Calu3 (cell line): ENCODE measurements around the gene RNF121. TPM values are rescaled to one million over a fixed set of nuclear protein-coding genes. Genes with fewer than 3 reads are reported as not detected.

ENCODE experiments used
- BruUV-seq: library from RNA; stranded (reverse); fragments of 400-500 nt; replicated peaks from 2 replicates; lab custom pipeline; 2021; lab: Mats Ljungman, UMichigan
- CTCF ChIA-PET: fragments of 300-600 bp; sonication (Branson Sonifier 250); formaldehyde crosslinking; loops from one replicate; lab custom pipeline; 2022; ENCODE audit warnings: antibody characterized with exemption; lab: Charles Lee
- DNase-seq: peaks from one replicate; pipeline ENCODE4 v3.0.0; 2022
- H3K27ac Mint-ChIP-seq: one replicate; pipeline ENCODE4 v1.8.0; 2022; ENCODE audit warnings: mixed read lengths; ENCODE audit not compliant: unreplicated experiment
- H3K27me3 Mint-ChIP-seq: one replicate; pipeline ENCODE4 v1.8.0; 2022; ENCODE audit warnings: mixed read lengths; ENCODE audit not compliant: unreplicated experiment
- H3K36me3 Mint-ChIP-seq: one replicate; pipeline ENCODE4 v1.8.0; 2022; ENCODE audit warnings: mild to moderate bottlenecking, moderate library complexity, mixed read lengths; ENCODE audit not compliant: insufficient read depth, unreplicated experiment
- H3K4me1 Mint-ChIP-seq: one replicate; pipeline ENCODE4 v1.8.0; 2022; ENCODE audit warnings: mild to moderate bottlenecking, low read depth, mixed read lengths; ENCODE audit not compliant: unreplicated experiment
- H3K4me3 Mint-ChIP-seq: one replicate; pipeline ENCODE4 v1.8.0; 2022; ENCODE audit warnings: mild to moderate bottlenecking, low read depth, moderate library complexity, mixed read lengths; ENCODE audit not compliant: unreplicated experiment
- H3K9me3 Mint-ChIP-seq: one replicate; pipeline ENCODE4 v1.8.0; 2022; ENCODE audit warnings: low read depth, mixed read lengths; ENCODE audit not compliant: unreplicated experiment
- intact Hi-C: fragments of 100-400 bp; cut with micrococcal nuclease; formaldehyde crosslinking; loops from one replicate; pipeline ENCODE4 v1.10.0; 2022; ENCODE audit not compliant: unreplicated experiment
- total RNA-seq: library from RNA; stranded (reverse); gene quantifications from 2 replicates; pipeline ENCODE4 v1.2.3, GENCODE V29; 2022
- TF ChIP-seq, protein P1 (sequence below): fragments of 200-600 bp; IDR thresholded peaks from one replicate; pipeline ENCODE4 v1.8.0; 2022; ENCODE audit warnings: antibody characterized with exemption; ENCODE audit not compliant: unreplicated experiment

RNF121 gene
- total RNA-seq, 1 experiment from 2014 or later, result 51.7 TPM

DNA sequence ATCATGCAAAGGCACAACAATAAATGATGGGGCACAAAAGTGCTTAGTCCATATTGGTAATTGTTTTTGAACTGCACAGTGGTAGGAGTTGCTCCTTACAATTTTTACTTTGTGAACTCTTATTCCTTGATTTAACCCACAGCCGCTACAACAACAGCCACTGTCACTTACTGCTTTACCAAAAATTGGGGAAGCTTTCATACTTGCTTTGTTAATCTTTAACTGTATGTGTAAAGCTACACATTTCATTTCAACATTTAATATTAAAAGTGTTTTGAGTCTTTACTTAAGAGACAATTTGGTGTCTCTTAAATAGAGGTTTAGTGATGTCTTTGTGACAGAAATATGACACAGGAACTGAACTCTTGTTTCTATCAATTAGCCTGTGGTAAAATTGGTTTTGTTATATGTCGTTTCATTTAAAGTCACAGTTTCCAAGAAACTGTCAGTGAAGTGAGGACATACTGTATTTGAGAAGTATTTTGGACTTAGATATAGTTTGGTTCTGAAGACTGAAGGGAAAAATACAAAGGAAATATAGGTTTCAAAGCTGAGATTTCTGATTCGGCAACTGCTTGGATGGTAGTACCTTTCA, 63.4 kb downstream of the RNF121 start:
- CTCF ChIA-PET, result no interaction called here
- intact Hi-C loops, result no loop called here
- Mint-ChIP-seq H3K9me3 (no peaks in the 10 kb centered on the region), H3K36me3 (no peaks in the 10 kb centered on the region), H3K4me3 (no peak overlapping the region), H3K27me3 (no peaks in the 10 kb centered on the region), H3K4me1 (no peaks in the 10 kb centered on the region), H3K27ac (no peak overlapping the region)
- no TSS peak for BruUV-seq
- DNase-seq, result no peak
- TF ChIP-seq, protein P1, sequence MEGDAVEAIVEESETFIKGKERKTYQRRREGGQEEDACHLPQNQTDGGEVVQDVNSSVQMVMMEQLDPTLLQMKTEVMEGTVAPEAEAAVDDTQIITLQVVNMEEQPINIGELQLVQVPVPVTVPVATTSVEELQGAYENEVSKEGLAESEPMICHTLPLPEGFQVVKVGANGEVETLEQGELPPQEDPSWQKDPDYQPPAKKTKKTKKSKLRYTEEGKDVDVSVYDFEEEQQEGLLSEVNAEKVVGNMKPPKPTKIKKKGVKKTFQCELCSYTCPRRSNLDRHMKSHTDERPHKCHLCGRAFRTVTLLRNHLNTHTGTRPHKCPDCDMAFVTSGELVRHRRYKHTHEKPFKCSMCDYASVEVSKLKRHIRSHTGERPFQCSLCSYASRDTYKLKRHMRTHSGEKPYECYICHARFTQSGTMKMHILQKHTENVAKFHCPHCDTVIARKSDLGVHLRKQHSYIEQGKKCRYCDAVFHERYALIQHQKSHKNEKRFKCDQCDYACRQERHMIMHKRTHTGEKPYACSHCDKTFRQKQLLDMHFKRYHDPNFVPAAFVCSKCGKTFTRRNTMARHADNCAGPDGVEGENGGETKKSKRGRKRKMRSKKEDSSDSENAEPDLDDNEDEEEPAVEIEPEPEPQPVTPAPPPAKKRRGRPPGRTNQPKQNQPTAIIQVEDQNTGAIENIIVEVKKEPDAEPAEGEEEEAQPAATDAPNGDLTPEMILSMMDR, result no peak

DNA sequence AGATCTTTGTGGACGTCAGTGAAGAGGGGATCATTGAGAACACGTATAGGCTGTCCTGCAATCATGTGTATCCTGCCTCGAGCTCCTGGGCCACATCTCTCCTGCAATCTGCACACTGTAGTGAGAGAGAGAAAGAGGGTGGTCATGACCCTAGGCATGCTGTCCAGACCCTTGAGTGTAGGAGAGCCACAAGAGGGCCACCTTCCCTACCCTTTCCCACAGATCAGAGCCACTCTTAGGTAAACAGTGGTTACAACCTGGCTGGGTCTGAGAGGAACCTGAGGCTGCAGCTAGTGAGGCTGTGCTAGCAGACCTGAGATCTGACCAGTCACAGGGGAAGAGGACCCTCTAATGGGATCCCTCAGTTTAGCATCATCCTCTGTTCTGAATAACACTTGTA, 65.9 kb downstream of the RNF121 start:
- no peak for DNase-seq
- intact Hi-C loops, result no loop called here
- no TSS peak for BruUV-seq
- Mint-ChIP-seq H3K36me3 (peaks cover 5% of the 10 kb centered on the region), H3K9me3 (no peaks in the 10 kb centered on the region), H3K27me3 (no peaks in the 10 kb centered on the region), H3K27ac (no peak overlapping the region), H3K4me1 (no peaks in the 10 kb centered on the region), H3K4me3 (no peak overlapping the region)
- CTCF ChIA-PET, result no interaction called here
- TF ChIP-seq, protein P1, result no peak

DNA sequence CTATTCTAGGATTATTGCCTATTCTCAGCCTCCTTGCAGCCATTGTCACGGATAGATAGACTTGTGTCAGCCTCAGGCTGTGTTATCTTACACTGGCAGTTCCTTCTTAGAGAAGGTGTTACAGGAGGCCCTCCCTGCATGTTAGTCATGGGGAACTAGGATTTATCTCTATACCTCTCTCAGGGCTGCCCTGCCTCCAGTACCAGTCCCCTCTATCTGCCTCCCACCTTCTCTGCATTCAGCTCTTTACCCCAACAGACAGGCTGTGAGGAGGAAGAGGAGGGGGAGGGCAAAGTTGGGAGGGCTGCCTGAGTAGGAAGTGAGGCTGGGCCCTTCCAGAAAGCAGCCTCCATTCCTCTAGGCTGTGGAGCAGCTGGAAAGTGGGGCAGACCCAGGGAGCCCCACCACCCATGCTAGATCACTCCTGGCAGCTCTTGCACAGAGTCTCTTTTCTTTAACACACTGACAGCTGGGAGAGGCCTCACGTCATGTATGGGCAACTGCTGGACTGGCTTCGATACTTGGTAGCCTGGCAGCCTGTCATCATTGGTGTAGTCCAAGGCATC, 67.0 kb downstream of the RNF121 start:
- CTCF ChIA-PET, result no interaction called here
- Mint-ChIP-seq H3K4me3 (no peak overlapping the region), H3K27me3 (no peaks in the 10 kb centered on the region), H3K4me1 (no peaks in the 10 kb centered on the region), H3K27ac (no peak overlapping the region), H3K9me3 (no peaks in the 10 kb centered on the region), H3K36me3 (peaks cover 5% of the 10 kb centered on the region)
- intact Hi-C loops, result no loop called here
- DNase-seq, result no peak
- TF ChIP-seq, protein P1, result no peak
- BruUV-seq, result no TSS peak

DNA sequence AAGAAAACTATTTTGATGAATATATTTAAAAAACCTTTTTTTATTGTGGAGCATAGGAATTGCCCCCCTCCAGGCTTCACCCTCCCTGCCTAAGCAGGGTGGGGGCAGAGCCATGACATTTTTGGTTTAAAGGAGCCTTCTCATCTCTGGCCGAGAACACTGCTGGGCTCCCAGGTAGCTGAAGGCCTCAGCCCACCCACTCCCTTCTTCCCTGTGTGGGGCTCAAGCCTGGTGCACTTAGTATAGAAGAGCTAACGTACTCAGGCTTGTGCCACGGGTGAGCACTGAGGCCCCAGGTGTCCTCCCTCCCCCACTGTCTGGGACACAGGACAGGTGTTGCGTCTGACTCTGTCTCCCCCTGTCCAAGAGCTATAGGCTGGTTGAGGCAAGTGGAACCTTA, 67.7 kb downstream of the RNF121 start:
- no peak for DNase-seq
- CTCF ChIA-PET, result no interaction called here
- Mint-ChIP-seq H3K4me3 (no peak overlapping the region), H3K27me3 (no peaks in the 10 kb centered on the region), H3K36me3 (peaks cover 5% of the 10 kb centered on the region), H3K27ac (no peak overlapping the region), H3K9me3 (no peaks in the 10 kb centered on the region), H3K4me1 (no peaks in the 10 kb centered on the region)
- intact Hi-C loops, result no loop called here
- no TSS peak for BruUV-seq
- TF ChIP-seq, protein P1, result no peak
